Nephron progenitor cell (in vitro differentiated cells): ENCODE data around the gene AXIN1.

Experiments
- DNase-seq: peaks from one replicate; pipeline ENCODE4 v3.0.0; 2021
- H3K27ac Mint-ChIP-seq: 2 replicates; pipeline ENCODE4 v1.8.0; 2021; ENCODE audit warnings: mild to moderate bottlenecking, moderate library complexity, mixed read lengths
- H3K27me3 Mint-ChIP-seq: 2 replicates; pipeline ENCODE4 v1.8.0; 2021; ENCODE audit warnings: mild to moderate bottlenecking, low read depth, mixed read lengths; ENCODE audit not compliant: poor library complexity
- H3K36me3 Mint-ChIP-seq: 2 replicates; pipeline ENCODE4 v1.8.0; 2021; ENCODE audit warnings: low read depth, mixed read lengths
- H3K4me1 Mint-ChIP-seq: 2 replicates; pipeline ENCODE4 v1.8.0; 2021; ENCODE audit warnings: mixed read lengths
- H3K4me3 Mint-ChIP-seq: 2 replicates; pipeline ENCODE4 v1.8.0; 2021; ENCODE audit warnings: mild to moderate bottlenecking, moderate library complexity, mixed read lengths
- H3K9me3 Mint-ChIP-seq: 2 replicates; pipeline ENCODE4 v1.8.0; 2021; ENCODE audit warnings: mild to moderate bottlenecking, moderate library complexity, mixed read lengths
- TF ChIP-seq, protein P1 (sequence below): fragments of 200-600 bp; sonication (generic); IDR thresholded peaks from 2 replicates; pipeline ENCODE4 v1.5.0; 2021; ENCODE audit warnings: antibody characterized with exemption

The AXIN1 gene

GRCh38 chr16:374616-374926, 22.0 kb upstream of the AXIN1 start:
- no peak overlapping the region for H3K4me3 Mint-ChIP-seq
- TF ChIP-seq, protein P1, sequence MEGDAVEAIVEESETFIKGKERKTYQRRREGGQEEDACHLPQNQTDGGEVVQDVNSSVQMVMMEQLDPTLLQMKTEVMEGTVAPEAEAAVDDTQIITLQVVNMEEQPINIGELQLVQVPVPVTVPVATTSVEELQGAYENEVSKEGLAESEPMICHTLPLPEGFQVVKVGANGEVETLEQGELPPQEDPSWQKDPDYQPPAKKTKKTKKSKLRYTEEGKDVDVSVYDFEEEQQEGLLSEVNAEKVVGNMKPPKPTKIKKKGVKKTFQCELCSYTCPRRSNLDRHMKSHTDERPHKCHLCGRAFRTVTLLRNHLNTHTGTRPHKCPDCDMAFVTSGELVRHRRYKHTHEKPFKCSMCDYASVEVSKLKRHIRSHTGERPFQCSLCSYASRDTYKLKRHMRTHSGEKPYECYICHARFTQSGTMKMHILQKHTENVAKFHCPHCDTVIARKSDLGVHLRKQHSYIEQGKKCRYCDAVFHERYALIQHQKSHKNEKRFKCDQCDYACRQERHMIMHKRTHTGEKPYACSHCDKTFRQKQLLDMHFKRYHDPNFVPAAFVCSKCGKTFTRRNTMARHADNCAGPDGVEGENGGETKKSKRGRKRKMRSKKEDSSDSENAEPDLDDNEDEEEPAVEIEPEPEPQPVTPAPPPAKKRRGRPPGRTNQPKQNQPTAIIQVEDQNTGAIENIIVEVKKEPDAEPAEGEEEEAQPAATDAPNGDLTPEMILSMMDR: no peak
- H3K9me3 Mint-ChIP-seq: no peaks in the 10 kb centered on the region
- no peak overlapping the region for H3K27ac Mint-ChIP-seq
- no peaks in the 10 kb centered on the region for H3K36me3 Mint-ChIP-seq
- no peaks in the 10 kb centered on the region for H3K27me3 Mint-ChIP-seq
- no peak for DNase-seq
- peaks cover 17% of the 10 kb centered on the region for H3K4me1 Mint-ChIP-seq

- H3K27me3 Mint-ChIP-seq: no peaks in the 10 kb centered on the region
- no peak overlapping the region for H3K27ac Mint-ChIP-seq
- H3K4me1 Mint-ChIP-seq: peaks cover 14% of the 10 kb centered on the region
- no peaks in the 10 kb centered on the region for H3K36me3 Mint-ChIP-seq
- no peak for DNase-seq
- no peak overlapping the region for H3K4me3 Mint-ChIP-seq
- TF ChIP-seq, protein P1: no peak
- H3K9me3 Mint-ChIP-seq: no peaks in the 10 kb centered on the region
Measured at GRCh38 chr16:373848-374615, 21.5 kb upstream of the AXIN1 start.

GRCh38 chr16:373020-373598, 20.6 kb upstream of the AXIN1 start:
- DNase-seq: no peak
- Mint-ChIP-seq H3K36me3 (no peaks in the 10 kb centered on the region), H3K4me1 (peaks cover 12% of the 10 kb centered on the region), H3K27me3 (no peaks in the 10 kb centered on the region), H3K4me3 (no peak overlapping the region), H3K9me3 (no peaks in the 10 kb centered on the region), H3K27ac (no peak overlapping the region)
- TF ChIP-seq, protein P1: no peak

DNA sequence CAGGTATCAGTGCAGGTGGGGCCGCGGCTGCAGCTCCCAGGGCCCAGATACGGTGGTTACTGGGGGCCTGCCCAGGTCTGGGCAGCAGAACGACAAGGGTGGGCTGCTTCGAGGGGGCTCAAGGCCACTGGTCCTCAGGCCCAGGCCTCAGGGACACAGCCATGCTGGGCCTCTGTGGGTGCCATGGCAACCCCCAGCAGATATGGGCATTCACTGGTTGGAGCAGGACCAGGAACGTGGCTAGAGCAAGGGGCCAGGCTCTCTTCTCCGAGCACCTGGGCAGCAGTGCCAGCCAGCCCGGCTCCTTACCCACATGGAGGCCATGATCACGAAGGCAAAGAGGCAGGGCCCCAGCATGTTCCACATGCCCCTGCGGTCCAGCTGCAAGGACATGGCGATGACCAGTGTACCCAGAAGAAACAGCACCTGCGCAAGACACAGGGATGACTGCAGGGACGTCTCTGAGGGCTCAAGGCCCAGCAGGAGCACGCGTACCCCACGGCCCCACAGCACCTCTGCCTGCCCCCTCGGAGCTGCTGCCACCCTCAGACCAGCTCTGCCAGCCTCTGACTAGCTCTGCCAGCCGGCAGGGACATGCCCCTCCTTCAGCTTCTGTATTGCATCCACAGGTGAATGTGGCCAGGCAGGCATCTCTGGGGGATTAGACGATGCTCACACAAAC, 19.9 kb upstream of the AXIN1 start:
- Mint-ChIP-seq H3K27ac (no peak overlapping the region), H3K9me3 (no peaks in the 10 kb centered on the region), H3K36me3 (no peaks in the 10 kb centered on the region), H3K27me3 (no peaks in the 10 kb centered on the region), H3K4me1 (peaks cover 12% of the 10 kb centered on the region), H3K4me3 (no peak overlapping the region)
- no peak for DNase-seq
- TF ChIP-seq, protein P1: no peak

DNA sequence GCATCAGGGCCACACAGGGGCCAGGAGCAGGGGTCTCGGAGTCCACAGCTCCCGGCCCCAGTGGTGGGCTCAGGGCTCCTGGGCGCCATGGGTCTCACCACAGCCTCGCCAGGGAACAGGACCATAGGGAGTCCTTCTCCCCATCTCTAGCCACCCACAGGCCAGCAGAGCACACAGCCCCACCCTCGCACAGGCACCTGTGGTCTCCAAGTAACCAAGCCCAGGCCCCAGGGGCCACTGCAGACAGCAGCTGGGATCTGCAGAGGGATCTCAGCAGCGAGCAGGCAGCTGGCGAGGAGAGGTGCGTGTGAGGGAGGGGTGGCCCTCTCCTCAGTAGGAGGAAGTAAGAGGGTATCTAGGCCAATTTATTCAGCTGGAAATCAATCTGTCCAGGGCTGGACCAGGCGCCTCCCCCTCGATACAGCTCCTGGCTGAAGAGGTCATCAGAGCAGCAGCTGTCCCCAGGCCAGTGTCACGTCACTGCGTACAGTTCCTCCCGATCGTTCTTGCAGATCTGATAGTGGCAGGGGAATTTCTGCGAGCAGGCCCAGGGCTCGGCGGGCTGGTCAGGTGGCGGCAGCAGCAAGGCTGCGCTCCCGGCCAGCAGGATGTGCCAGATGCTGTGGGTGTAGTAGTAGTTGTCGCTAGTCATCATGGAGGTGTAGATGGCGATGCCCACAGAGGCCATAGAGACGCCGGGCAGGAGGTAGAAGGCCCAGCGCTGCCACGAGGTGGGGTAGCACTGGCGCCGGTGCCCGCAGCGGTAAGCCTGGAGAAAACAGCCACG, 19.2 kb upstream of the AXIN1 start:
- Mint-ChIP-seq H3K36me3 (peaks cover 6% of the 10 kb centered on the region), H3K9me3 (no peaks in the 10 kb centered on the region), H3K27me3 (no peaks in the 10 kb centered on the region), H3K27ac (peak overlapping the region; percentile 42), H3K4me3 (peak overlapping the region; percentile 47), H3K4me1 (peaks cover 12% of the 10 kb centered on the region)
- TF ChIP-seq, protein P1: no peak
- no peak for DNase-seq
